IMR-90 (cell line): ENCODE measurements around the gene CREBZF. TPM values are rescaled to one million over a fixed set of nuclear protein-coding genes. Genes with fewer than 3 reads are reported as not detected.
A peak's percentile ranks its signal among the peaks of the same experiment; 100 is the strongest.

Experiments
- ATAC-seq: fragments of 200-7000 bp; cut with Tn5 transposase; 2 replicates; pipeline ENCODE4 v1.9.1; 2020; ENCODE audit warnings: low read depth, mild to moderate bottlenecking, moderate library complexity
- BruUV-seq: library from RNA; stranded (reverse); fragments of 400-500 nt; replicated peaks from 2 replicates; lab custom pipeline; 2021; lab: Mats Ljungman, UMichigan
- CTCF ChIA-PET: fragments of 300-600 bp; formaldehyde crosslinking; extraction: SDS; loops from one replicate; lab custom pipeline; 2021; ENCODE audit warnings: antibody characterized with exemption; lab: Yijun Ruan, JAX
- POLR2A ChIA-PET: fragments of 300-600 bp; sonication (Branson Sonifier 250); formaldehyde crosslinking; loops from one replicate; lab custom pipeline; 2022; ENCODE audit warnings: antibody characterized with exemption; ENCODE audit not compliant: unreplicated experiment; lab: Charles Lee
- DNase-seq: peaks from one replicate; pipeline ENCODE4 v3.0.0; 2013
- H2AFZ ChIP-seq: replicated peaks from 2 replicates; pipeline ENCODE3; 2013; ENCODE audit warnings: low read length, mild to moderate bottlenecking; ENCODE audit not compliant: poor library complexity
- H2AK5ac ChIP-seq: 2 replicates; pipeline ENCODE4 v1.6.1; 2013; ENCODE audit warnings: low read depth, low read length, inconsistent platforms
- H2AK9ac ChIP-seq: replicated peaks from 2 replicates; pipeline ENCODE3; 2013; ENCODE audit warnings: mild to moderate bottlenecking, low read depth, low read length, moderate library complexity; ENCODE audit not compliant: poor library complexity
- H2BK120ac ChIP-seq: 2 replicates; pipeline ENCODE4 v1.6.1; 2013; ENCODE audit warnings: low read depth, low read length, inconsistent platforms
- H2BK15ac ChIP-seq: 3 replicates; pipeline ENCODE4 v1.6.1; 2013; ENCODE audit warnings: low read depth, low read length, inconsistent platforms
- H2BK20ac ChIP-seq: 2 replicates; pipeline ENCODE4 v1.6.1; 2013; ENCODE audit warnings: low read depth, mild to moderate bottlenecking, inconsistent platforms, low read length, moderate library complexity
- H2BK5ac ChIP-seq: 2 replicates; pipeline ENCODE4 v1.6.1; 2013; ENCODE audit warnings: mild to moderate bottlenecking, low read depth, low read length, inconsistent platforms; ENCODE audit not compliant: poor library complexity, severe bottlenecking
- H3K14ac ChIP-seq: replicated peaks from 2 replicates; pipeline ENCODE4 v1.6.1; 2013; ENCODE audit warnings: low read depth, low read length, inconsistent platforms
- H3K18ac ChIP-seq: 2 replicates; pipeline ENCODE4 v1.6.1; 2013; ENCODE audit warnings: low read depth, low read length, control low read depth
- H3K23ac ChIP-seq: 2 replicates; pipeline ENCODE4 v1.6.1; 2013; ENCODE audit warnings: low read depth, low read length, inconsistent platforms
- H3K27ac ChIP-seq: 2 replicates; pipeline ENCODE4 v1.5.1; 2013; ENCODE audit warnings: mild to moderate bottlenecking, control low read depth, low read length; ENCODE audit not compliant: insufficient read depth
- H3K27me3 ChIP-seq: 2 replicates; pipeline ENCODE4 v1.6.1; 2013; ENCODE audit warnings: low read length; ENCODE audit not compliant: control insufficient read depth, insufficient read depth
- H3K36me3 ChIP-seq: 2 replicates; pipeline ENCODE4 v1.6.1; 2013; ENCODE audit warnings: low read length, mixed read lengths; ENCODE audit not compliant: control insufficient read depth, insufficient read depth
- H3K4ac ChIP-seq: 2 replicates; pipeline ENCODE4 v1.6.1; 2013; ENCODE audit warnings: low read depth, low read length, inconsistent platforms
- H3K4me1 ChIP-seq: 2 replicates; pipeline ENCODE4 v1.6.1; 2013; ENCODE audit warnings: low read length, mixed read lengths; ENCODE audit not compliant: control insufficient read depth, insufficient read depth
- H3K4me2 ChIP-seq: 2 replicates; pipeline ENCODE4 v1.6.1; 2013; ENCODE audit warnings: low read depth, mild to moderate bottlenecking, control low read depth, low read length, moderate library complexity
- H3K4me3 ChIP-seq: 2 replicates; pipeline ENCODE4 v1.5.1; 2013; ENCODE audit warnings: low read depth, mild to moderate bottlenecking, control low read depth, low read length, moderate library complexity; ENCODE audit not compliant: insufficient read depth
- H3K56ac ChIP-seq: 2 replicates; pipeline ENCODE4 v1.6.1; 2013; ENCODE audit warnings: low read length, inconsistent platforms; ENCODE audit not compliant: insufficient read depth; ENCODE audit errors: extremely low read depth
- H3K79me1 ChIP-seq, 2 experiments: 2 replicates each; pipeline ENCODE4 v1.6.1; 2013; ENCODE audit warnings: low read length in 2 of 2, inconsistent platforms in 1 of 2, low read depth in 1 of 2
- H3K9ac ChIP-seq: 2 replicates; pipeline ENCODE4 v1.6.1; 2013; ENCODE audit warnings: low read depth, low read length, control low read depth
- H3K9me1 ChIP-seq: 2 replicates; pipeline ENCODE4 v1.6.1; 2013; ENCODE audit warnings: low read length, inconsistent platforms; ENCODE audit not compliant: insufficient read depth
- H3K9me3 ChIP-seq: 2 replicates; pipeline ENCODE4 v1.6.1; 2013; ENCODE audit warnings: low read length; ENCODE audit not compliant: control insufficient read depth, insufficient read depth
- H4K20me1 ChIP-seq: 2 replicates; pipeline ENCODE4 v1.6.1; 2013; ENCODE audit warnings: low read length, inconsistent platforms; ENCODE audit not compliant: insufficient read depth
- H4K5ac ChIP-seq: 2 replicates; pipeline ENCODE4 v1.6.1; 2013; ENCODE audit warnings: mild to moderate bottlenecking, low read depth, low read length, control low read depth
- H4K8ac ChIP-seq, 2 experiments: 2 replicates each; pipeline ENCODE4 v1.6.1; 2013; ENCODE audit warnings: low read depth in 2 of 2, low read length in 2 of 2, control low read depth in 1 of 2, inconsistent platforms in 1 of 2
- H4K91ac ChIP-seq: 2 replicates; pipeline ENCODE4 v1.6.1; 2013; ENCODE audit warnings: low read depth, low read length, inconsistent platforms; ENCODE audit not compliant: insufficient read depth
- CHD1 ChIP-seq: IDR thresholded peaks from 2 replicates; pipeline ENCODE4 v1.6.1; 2012; ENCODE audit warnings: low read depth, low read length, improper control_type of control experiment
- FOS ChIP-seq: fragments of 150-350 bp; IDR thresholded peaks from 2 replicates; pipeline ENCODE4 v1.6.1; 2016; ENCODE audit warnings: low read depth, low read length
- RAD21 ChIP-seq: IDR thresholded peaks from 2 replicates; pipeline ENCODE4 v1.6.1; 2012; ENCODE audit warnings: low read length, improper control_type of control experiment
- WGBS, 2 experiments: methylation state at CpG; one replicate each; pipeline versions ENCODE4 v1.1.5 to v1.1.7; 2013; ENCODE audit warnings: missing lambda C conversion rate in 2 of 2; ENCODE audit not compliant: insufficient read length in 1 of 2; ENCODE audit errors: extremely low coverage in 2 of 2; 5-methylcytosine and 5-hydroxymethylcytosine counted together
- dilution Hi-C: fragments of 300-500 bp; cut with HindIII; formaldehyde crosslinking; loops from one replicate; pipeline ENCODE4 v1.14.3; 2018; ENCODE audit warnings: low sequenced_read_pairs; ENCODE audit not compliant: unreplicated experiment
- in situ Hi-C: fragments of 300-500 bp; cut with MboI; formaldehyde crosslinking; loops from 3 replicates; pipeline ENCODE4 v1.14.3; 2019; ENCODE audit warnings: low sequenced_read_pairs, inconsistent platforms, mixed read lengths
- intact Hi-C: fragments of 100-400 bp; cut with micrococcal nuclease; formaldehyde crosslinking; loops from 2 replicates; pipeline ENCODE4 v1.10.0; 2022
- polyA plus RNA-seq, 3 experiments: library from polyadenylated mRNA; depleted of rRNA; stranded (reverse); fragments of >200 nt; gene quantifications; 2 replicates each; pipeline ENCODE4 v1.2.3, GENCODE V29; 2012; ENCODE audit warnings: low replicate concordance in 1 of 3
- total RNA-seq: library from RNA; depleted of rRNA; stranded (reverse); fragments of >200 nt; gene quantifications from 2 replicates; pipeline ENCODE4 v1.2.3, GENCODE V29; 2012

Gene CREBZF
- total and polyA plus RNA-seq, 2 of the 4 experiments (the other 2 are of a cell fraction), result 12.5 to 17.7 TPM

DNA sequence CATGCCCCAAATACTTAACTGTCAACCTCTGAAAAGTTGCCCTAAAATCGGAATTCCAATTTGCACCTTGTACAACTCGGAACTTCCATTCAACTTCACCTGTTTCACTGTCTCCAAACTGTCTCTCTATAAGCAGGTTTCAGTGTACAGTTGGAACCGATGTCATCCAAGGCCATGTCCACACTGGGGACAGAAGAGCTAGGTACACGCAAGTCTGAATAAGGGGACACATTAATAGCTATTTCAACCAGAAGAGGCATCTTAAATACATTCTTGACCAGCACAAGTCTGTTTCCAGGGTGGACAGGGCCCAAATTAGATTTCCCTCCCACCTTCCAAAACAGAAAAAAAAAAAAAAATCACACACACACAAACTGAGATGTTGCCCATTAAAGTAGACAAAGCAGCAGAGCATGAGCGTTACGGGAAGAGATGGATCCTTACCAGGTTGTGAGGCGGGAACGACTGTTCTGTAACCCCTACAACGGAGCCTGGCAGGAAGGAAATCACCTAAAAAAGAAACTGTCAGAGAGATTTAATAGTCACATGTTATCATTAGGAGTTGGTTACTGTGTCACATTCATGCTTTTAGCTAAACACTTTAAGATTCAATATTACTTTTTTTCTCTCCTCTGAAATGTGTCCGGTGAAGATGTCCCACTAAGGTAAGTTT, 1.7 kb downstream of the CREBZF start:
- Histone ChIP-seq H4K20me1 (peaks cover 44% of the 10 kb centered on the region), H3K79me1 (peaks cover 0 to 22% of the 10 kb centered on the region in 2 experiments; a peak in 3 of 4 replicates), H2AFZ (no peak overlapping the region), H3K9me1 (no peaks in the 10 kb centered on the region), H2BK15ac (no peak overlapping the region), H3K56ac (peak overlapping the region; percentile 61; the same call in 1 of the 2 replicates), H2BK20ac (no peak overlapping the region), H3K4me2 (peak overlapping the region; percentile 97), H2AK5ac (peak overlapping the region; percentile 77; the same call in 1 of the 2 replicates), H3K27ac (peak overlapping the region; percentile 85), H3K9me3 (no peaks in the 10 kb centered on the region), H2AK9ac (peak overlapping the region; percentile 99), H3K4ac (peak overlapping the region; percentile 64), H3K4me1 (no peaks in the 10 kb centered on the region; the same call in 1 of the 2 replicates), H3K9ac (peak overlapping the region; percentile 95), H3K23ac (peak overlapping the region; percentile 99), H4K91ac (no peak overlapping the region), H2BK120ac (no peak overlapping the region), H3K14ac (peak overlapping the region; percentile 94), H3K4me3 (peak overlapping the region; percentile 96), H2BK5ac (peak overlapping the region; percentile 84), H4K5ac (no peak overlapping the region), H3K27me3 (no peaks in the 10 kb centered on the region), H4K8ac (no peak overlapping the region), H3K36me3 (peaks cover 4% of the 10 kb centered on the region), H3K18ac (peak overlapping the region; percentile 10; the same call in 1 of the 2 replicates)
- DNase-seq (no peak), ATAC-seq (no peak)
- ChIA-PET POLR2A (no interaction called here), CTCF (interaction anchor here (0.7 kb wide), 2 partner anchors 18 to 27 kb away, joined by 3 read pairs; no protein-coding TSS in a partner anchor)
- TF ChIP-seq RAD21, result no peak
- no peak for TF ChIP-seq CHD1
- TF ChIP-seq FOS, result no peak
- intact Hi-C loops (no loop called here), dilution Hi-C loops (no loop called here), in situ Hi-C loops (no loop called here)
- BruUV-seq, result TSS peak; percentile 38
- 0% methylated on average over 1 of the region's 10 CpGs; no CpG with 5 or more reads in 1 of the 2 experiments for WGBS, 2 experiments
